Lung (tissue), 12 donors: Measurements from ENCODE around the gene COA1. TPM values are rescaled to one million over a fixed set of nuclear protein-coding genes. Genes with fewer than 3 reads are reported as not detected.
A peak's percentile ranks its signal among the peaks of the same experiment; 100 is the strongest.

Experiments used
- ATAC-seq: fragments of 200-7000 bp; cut with Tn5 transposase; one replicate; pipeline ENCODE4 v1.9.1; 2020; ENCODE audit warnings: moderate number of reproducible peaks; ENCODE audit not compliant: insufficient read depth, low FRiP score
- DNase-seq, 3 donors: peaks; one replicate each; pipeline ENCODE4 v3.0.0-alpha.2; 2013 to 2017
- H3K27ac ChIP-seq, 2 donors: one replicate each; pipeline ENCODE4 v1.5.1; 2013; ENCODE audit warnings: mild to moderate bottlenecking in 2 of 2, moderate library complexity in 2 of 2, control low read depth in 1 of 2, inconsistent platforms in 1 of 2, low read depth in 1 of 2, low read length in 1 of 2
- H3K27me3 ChIP-seq, 3 donors: one replicate each; pipeline ENCODE4 v1.5.1; 2013; ENCODE audit warnings: low read length in 2 of 3; ENCODE audit not compliant: control insufficient read depth in 3 of 3, insufficient read depth in 3 of 3
- H3K36me3 ChIP-seq, 4 donors: one replicate each; pipeline ENCODE4 v1.5.1; 2013; ENCODE audit warnings: low read length in 4 of 4, mild to moderate bottlenecking in 1 of 4, moderate library complexity in 1 of 4; ENCODE audit not compliant: control insufficient read depth in 4 of 4, insufficient read depth in 4 of 4
- H3K4me1 ChIP-seq, 5 donors: one replicate each; pipeline ENCODE4 v1.5.1; 2013; ENCODE audit warnings: low read length in 5 of 5, mild to moderate bottlenecking in 2 of 5, moderate library complexity in 1 of 5; ENCODE audit not compliant: control insufficient read depth in 5 of 5, insufficient read depth in 5 of 5
- H3K4me3 ChIP-seq: one replicate; pipeline ENCODE4 v1.5.1; 2013; ENCODE audit warnings: mild to moderate bottlenecking, control low read depth, moderate library complexity
- H3K9ac ChIP-seq, 2 donors: one replicate each; pipeline ENCODE4 v1.5.1; 2013; ENCODE audit warnings: low read length in 2 of 2, control low read depth in 1 of 2; ENCODE audit not compliant: insufficient read depth in 1 of 2
- H3K9me3 ChIP-seq, 4 donors: one replicate each; pipeline ENCODE4 v1.5.1; 2013; ENCODE audit warnings: low read length in 3 of 4, mild to moderate bottlenecking in 1 of 4, moderate library complexity in 1 of 4; ENCODE audit not compliant: control insufficient read depth in 4 of 4, insufficient read depth in 3 of 4
- WGBS, 2 donors: extraction: QIAGEN DNeasy Blood & Tissue Kit; methylation state at CpG; one replicate each; pipeline ENCODE4 v1.1.7; 2013; 5-methylcytosine and 5-hydroxymethylcytosine counted together
- polyA plus RNA-seq, 2 donors: library from polyadenylated mRNA; stranded (reverse); fragments of 200-250 nt; gene quantifications; one replicate each; pipeline ENCODE4 v1.2.1, GENCODE V29; 2013
- total RNA-seq, 2 donors: library from RNA; depleted of rRNA in 1 of 2; stranded (reverse); fragments of >200 nt in 1 of 2; gene quantifications; one replicate each; pipeline ENCODE4 v1.2.1, GENCODE V29; 2014 to 2021
- TF ChIP-seq, protein P1 (sequence below): IDR thresholded peaks from 2 replicates; pipeline ENCODE4 v1.5.1; 2012; ENCODE audit warnings: mild to moderate bottlenecking; ENCODE audit errors: control extremely low read depth, extremely low read depth
- donor health status: control.
- donor health status: control.
- donor health status: Bipolar disorder and iron deficiency.
- donor health status: healthy.
- donor health status: DM: yes; HTN: yes; CAD: no.

The COA1 gene
- total and polyA plus RNA-seq, 4 donors = 35.0 to 92.1 (median 42.6) TPM

DNA sequence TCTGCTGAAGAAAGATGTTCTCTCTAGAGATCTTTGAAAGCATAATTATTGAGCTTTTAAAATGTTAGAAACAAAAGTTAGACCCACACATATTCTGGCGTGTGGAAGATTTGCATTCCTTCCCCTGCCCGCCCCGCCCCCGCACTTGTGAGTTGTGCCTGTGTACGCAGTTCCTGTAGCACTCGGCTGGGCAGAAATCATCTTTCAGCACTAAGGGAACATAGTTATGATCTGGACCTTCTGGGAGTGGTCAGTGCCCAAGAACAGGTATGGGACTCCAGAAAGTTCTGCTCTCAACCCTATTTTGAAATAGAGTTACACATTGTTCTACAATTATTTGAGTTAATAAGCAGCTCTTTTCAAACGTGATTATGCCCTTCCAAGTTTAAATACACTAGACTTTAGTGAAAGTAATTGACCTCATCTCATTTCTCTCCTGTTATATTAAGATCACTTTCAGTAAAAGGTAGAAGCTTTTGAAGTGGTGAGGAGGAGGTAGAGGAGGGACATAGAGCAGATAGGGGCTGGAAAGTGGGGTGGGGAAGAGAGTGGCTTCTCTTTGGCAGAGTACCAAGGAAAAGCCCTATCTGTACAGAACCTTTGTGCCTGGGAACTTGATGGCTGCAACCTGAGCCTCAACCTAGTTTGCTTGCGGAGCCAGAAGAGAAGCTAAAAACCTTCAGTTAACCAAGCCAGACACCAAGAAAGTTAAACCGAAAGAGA is 34.9 kb upstream of the COA1 start:
- H3K4me3 ChIP-seq = no peak overlapping the region
- H3K9ac ChIP-seq = no peak overlapping the region
- DNase-seq (peak; percentile 26 to 53 (median 38)), ATAC-seq (peak; percentile 68)
- 29 to 38% methylated on average over 9 of the region's 9 CpGs for WGBS, 2 donors
- peaks cover 0 to 10% (median 0%) of the 10 kb centered on the region in 5 donors for H3K4me1 ChIP-seq
- TF ChIP-seq, protein P1, sequence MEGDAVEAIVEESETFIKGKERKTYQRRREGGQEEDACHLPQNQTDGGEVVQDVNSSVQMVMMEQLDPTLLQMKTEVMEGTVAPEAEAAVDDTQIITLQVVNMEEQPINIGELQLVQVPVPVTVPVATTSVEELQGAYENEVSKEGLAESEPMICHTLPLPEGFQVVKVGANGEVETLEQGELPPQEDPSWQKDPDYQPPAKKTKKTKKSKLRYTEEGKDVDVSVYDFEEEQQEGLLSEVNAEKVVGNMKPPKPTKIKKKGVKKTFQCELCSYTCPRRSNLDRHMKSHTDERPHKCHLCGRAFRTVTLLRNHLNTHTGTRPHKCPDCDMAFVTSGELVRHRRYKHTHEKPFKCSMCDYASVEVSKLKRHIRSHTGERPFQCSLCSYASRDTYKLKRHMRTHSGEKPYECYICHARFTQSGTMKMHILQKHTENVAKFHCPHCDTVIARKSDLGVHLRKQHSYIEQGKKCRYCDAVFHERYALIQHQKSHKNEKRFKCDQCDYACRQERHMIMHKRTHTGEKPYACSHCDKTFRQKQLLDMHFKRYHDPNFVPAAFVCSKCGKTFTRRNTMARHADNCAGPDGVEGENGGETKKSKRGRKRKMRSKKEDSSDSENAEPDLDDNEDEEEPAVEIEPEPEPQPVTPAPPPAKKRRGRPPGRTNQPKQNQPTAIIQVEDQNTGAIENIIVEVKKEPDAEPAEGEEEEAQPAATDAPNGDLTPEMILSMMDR = no peak
- H3K36me3 ChIP-seq = no peaks in the 10 kb centered on the region
- H3K27me3 ChIP-seq = no peaks in the 10 kb centered on the region
- H3K9me3 ChIP-seq = no peaks in the 10 kb centered on the region
- peak overlapping the region in 1 of 2 donors; percentile 73 for H3K27ac ChIP-seq

DNA sequence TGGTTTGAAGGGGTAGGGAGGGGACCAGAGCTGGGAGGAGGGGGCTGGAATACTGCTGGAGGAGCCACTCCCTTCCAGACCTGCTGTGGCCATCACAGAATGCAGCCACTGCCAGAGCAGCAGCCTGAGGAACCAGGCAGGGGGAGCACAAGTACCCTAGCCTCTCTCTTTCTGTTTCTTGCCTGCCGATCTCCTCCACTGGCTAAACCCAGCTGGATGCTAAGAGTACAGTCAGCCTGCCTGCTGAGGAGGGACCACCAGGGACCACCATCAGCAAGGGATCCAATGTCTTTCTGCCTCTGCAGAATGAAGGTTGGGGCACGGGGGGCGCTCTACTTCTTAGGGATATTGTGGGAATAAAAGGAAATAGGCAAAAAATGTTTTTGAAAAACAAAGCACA is 33.9 kb upstream of the COA1 start:
- Histone ChIP-seq H3K4me1 (peaks cover 0 to 10% (median 0%) of the 10 kb centered on the region in 5 donors), H3K4me3 (no peak overlapping the region), H3K9ac (no peak overlapping the region), H3K27me3 (no peaks in the 10 kb centered on the region), H3K9me3 (no peaks in the 10 kb centered on the region), H3K36me3 (no peaks in the 10 kb centered on the region), H3K27ac (peak overlapping the region in 1 of 2 donors; percentile 40)
- TF ChIP-seq, protein P1 = no peak
- 73 to 89% methylated on average over 3 of the region's 3 CpGs for WGBS, 2 donors
- DNase-seq (no peak), ATAC-seq (no peak)

DNA sequence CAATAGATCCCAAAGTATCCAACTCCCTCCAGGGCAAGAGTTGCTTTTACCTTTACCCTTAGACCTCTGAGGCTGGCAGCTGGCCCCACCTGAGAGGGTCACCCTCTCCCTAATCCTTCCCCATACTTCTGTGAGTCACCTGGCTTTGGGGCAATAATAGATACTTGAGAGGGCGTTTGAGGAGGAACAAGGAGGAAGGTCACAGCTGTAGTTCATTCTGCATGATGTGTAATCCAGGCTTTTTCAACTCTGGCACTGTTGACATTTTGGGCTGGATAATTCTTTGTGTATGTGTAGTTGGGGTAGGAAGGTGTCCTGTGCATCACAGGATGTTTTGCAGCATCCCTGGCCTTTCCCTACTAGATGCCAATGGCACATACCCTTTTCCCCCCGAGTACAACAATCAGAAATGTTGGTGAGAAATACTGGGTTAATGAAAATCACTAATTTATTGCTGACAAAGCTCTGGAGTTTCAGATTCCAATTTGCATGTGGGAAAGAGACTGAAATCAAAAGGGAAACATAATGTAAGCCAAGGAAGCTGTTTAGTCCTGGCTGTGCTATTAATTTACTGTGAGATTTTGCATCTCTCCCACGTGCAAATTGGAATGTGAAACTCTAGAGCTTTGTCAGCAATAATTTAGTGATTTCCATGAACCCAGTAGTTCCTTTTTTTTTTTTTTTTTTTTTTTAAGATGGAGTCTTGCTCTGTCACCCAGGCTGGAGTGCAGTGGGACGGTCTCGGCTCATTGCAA is 32.8 kb upstream of the COA1 start:
- Histone ChIP-seq H3K27me3 (no peaks in the 10 kb centered on the region), H3K9me3 (no peaks in the 10 kb centered on the region), H3K9ac (no peak overlapping the region), H3K4me1 (peaks cover 0 to 15% (median 0%) of the 10 kb centered on the region in 5 donors), H3K27ac (peak overlapping the region in 1 of 2 donors; percentile 37), H3K4me3 (no peak overlapping the region), H3K36me3 (no peaks in the 10 kb centered on the region)
- 54 to 55% methylated on average over 5 of the region's 5 CpGs for WGBS, 2 donors
- DNase-seq (no peak), ATAC-seq (no peak)
- TF ChIP-seq, protein P1 = no peak
